Renal cortical epithelial cell (primary cell): ENCODE results near the gene PSMB9. TPM values are rescaled to one million over a fixed set of nuclear protein-coding genes. Genes with fewer than 3 reads are reported as not detected.
"Not testable (repeated sequence)": the region's sequence is repeated elsewhere in the genome, so short reads cannot be mapped to it uniquely, and the experiment has no call there.

ENCODE experiments used
- DNase-seq: peaks from one replicate; pipeline ENCODE4 v3.0.0-alpha.2; 2011; ENCODE audit warnings: low read depth
- total RNA-seq: library from RNA; depleted of rRNA; stranded (reverse); fragments of >200 nt; gene quantifications from 2 replicates; pipeline ENCODE4 v1.2.3, GENCODE V29; 2014

Gene PSMB9
- total RNA-seq = 8.3 and 52.1 TPM in 2 replicates

- DNase-seq = peak; percentile 84
These were observed at the start of gene PSMB9, which contains the start of gene TAP1 for GRCh38 chr6:32853541-32854375. Gene PSMB9, plus strand, starts transcription at chr6:32854192. Its CDS starts 38 bp downstream, at chr6:32854230. Gene TAP1, minus strand, starts transcription at chr6:32853704. Its CDS starts 68 bp downstream, at chr6:32853636.

- DNase-seq = not testable (repeated sequence)
These were observed 48.6 kb upstream of the PSMB9 start for GRCh38 chr6:32805404-32805803.

GRCh38 chr6:32807020-32807580 is 46.9 kb upstream of the PSMB9 start:
- DNase-seq = no peak

DNA sequence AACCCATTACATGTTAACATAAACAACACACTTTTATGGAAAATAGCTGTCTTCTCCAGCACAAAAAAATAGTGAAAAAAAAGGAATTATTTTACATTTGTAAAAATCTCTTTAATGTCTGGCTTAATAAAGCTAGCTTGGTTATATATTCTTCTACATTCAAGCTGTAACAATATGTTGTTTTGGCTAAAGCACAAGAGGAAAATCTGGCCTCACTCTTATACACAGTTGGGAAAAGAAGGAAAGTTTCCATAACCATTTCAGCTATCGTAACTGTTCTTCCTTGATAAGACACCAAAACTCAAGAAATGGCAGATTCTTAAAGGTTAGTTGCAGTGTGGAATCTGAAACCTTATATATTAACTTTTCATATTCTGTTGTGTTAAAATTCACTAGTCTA is 44.8 kb upstream of the PSMB9 start:
- DNase-seq = no peak

DNA sequence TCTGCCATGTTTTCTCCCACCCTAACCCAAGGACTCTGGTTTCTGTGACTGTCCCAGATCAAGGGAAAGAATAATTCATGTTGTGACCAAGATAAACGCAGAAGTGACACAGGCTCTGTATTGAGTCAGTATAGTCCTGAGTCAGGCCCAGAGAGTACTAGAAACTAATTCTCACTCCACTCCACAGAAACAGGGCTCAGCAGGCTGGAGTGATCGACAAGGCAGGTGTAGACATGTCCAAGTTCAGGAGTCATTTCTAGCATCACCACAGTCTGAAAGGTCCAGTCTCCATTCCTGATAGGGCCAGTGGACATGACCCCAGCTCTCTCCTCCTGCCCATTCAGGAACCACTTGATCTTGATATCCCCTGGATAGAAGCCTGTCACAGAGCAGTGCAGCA is 39.8 kb upstream of the PSMB9 start:
- no peak for DNase-seq

- peak; percentile 9 for DNase-seq
These were observed 38.9 kb upstream of the PSMB9 start for GRCh38 chr6:32815115-32815514.

- DNase-seq = no peak
These were observed 38.0 kb upstream of the PSMB9 start for GRCh38 chr6:32815996-32816395.

DNA sequence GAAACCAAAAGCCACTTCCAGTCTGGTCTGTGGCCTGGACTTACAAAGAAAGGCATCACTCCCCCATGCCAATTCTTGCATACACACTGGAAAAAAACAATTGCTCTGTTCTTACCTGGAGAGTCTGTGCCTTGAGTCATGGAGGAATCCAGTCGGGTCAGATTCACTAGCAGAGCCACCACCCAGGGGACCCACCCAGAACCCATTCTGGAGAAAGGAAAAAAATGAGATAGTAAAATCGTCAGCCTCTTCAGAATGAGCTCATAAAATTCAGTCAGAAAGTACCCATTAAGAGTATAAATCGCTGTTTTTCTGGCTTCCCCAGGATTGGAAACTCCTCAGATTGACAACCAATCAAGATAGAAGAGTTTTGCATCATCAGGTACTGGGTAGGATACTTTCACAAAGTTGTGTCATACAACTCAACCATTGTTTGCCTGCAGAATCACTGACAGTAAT is 37.2 kb upstream of the PSMB9 start, which contains the start of gene HLA-DOB:
Gene HLA-DOB, minus strand, starts transcription at position 257 of the 459 bp plus-strand sequence. Its CDS starts 51 bp downstream, at position 206.
- DNase-seq = peak; percentile 72

DNA sequence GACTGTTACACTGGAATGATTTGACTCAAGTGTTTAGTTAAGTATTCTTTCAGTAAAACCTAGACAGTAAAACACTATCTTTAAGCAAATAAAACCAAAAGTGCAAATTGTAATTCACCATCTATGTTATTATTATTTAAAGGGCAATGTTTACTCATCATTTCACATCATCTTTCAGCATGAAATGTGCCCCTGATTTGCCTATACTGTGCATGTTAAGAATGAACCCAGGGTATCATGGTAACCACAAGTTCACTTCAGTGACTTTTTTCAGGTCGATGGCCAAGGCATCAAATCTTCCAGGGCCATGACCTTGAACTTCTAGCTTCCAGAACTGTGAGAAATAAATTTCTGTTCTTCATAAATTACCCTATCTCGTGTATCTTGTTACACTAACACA is 35.1 kb upstream of the PSMB9 start:
- no peak for DNase-seq

GRCh38 chr6:32819729-32820128 is 34.3 kb upstream of the PSMB9 start:
- peak; percentile 99 for DNase-seq

DNA sequence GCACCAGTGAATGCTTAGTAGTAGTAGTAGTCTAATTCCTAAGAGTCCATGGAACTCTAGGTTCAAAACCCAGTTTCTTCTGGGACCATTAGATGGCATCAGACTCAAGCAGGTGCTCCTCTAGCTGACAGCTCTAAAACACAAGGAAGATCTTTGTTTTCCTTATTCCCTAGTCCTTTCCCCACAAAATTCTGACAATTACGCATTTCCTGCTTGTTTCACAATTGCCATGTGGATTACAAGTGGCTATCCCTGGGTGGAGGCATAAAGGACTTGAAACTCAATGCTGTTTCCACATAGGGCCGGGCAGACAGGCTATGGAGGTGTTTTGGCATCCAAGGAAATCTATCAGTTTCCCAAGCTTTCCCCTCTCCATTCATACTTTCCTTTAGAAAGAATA is 28.0 kb upstream of the PSMB9 start:
- peak; percentile 64 for DNase-seq

- no peak for DNase-seq
These were observed 27.0 kb upstream of the PSMB9 start for GRCh38 chr6:32827025-32827424.

DNA sequence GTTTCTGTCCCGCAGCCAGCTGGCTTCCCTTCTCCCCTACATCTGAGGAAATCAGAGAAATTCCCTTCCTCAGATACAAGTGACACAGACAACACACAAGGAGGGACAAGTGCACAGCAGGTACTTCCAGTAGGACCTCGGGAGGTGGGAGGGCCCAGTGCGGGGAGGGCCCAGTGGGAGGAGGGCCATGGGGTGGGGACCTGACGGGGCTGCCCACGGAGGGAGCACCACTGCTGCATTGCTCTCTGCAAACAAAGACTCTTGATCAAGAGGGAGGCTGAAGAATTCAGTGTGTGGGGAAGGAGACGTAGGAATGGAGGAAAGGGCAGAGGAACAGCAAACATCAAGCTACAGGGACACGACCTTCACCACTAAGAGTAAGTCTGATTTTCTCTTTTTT is 24.5 kb upstream of the PSMB9 start:
- DNase-seq = no peak

GRCh38 chr6:32830017-32830416 is 24.0 kb upstream of the PSMB9 start:
- DNase-seq = no peak

- DNase-seq = no peak
These were observed 23.1 kb upstream of the PSMB9 start for GRCh38 chr6:32830936-32831335.

- DNase-seq = no peak
These were observed 21.5 kb upstream of the PSMB9 start for GRCh38 chr6:32832535-32832934.

- no peak for DNase-seq
These were observed 20.3 kb upstream of the PSMB9 start for GRCh38 chr6:32833664-32834063.

- DNase-seq = no peak
These were observed 18.7 kb upstream of the PSMB9 start for GRCh38 chr6:32835167-32835893.

DNA sequence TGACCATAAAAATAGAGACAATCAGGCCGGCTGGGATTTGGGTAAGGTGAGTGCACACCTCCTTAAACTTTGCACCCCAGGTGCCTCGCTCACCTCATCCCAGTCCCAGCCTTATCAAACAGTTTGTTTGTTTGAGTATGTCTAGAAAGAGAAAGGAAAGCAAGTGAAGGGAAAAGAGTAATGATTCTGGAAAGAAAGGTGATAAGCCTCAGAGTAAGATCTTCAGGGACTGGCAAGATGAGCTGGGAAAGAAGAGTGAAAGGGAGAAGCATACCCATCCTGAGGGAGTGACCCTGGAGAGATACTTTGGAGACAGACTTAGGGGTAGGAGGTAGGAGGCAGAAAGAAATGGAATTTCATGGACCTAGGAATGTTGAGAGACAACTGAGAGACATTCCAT is 17.1 kb upstream of the PSMB9 start:
- DNase-seq = no peak

GRCh38 chr6:32837651-32838113 is 16.3 kb upstream of the PSMB9 start:
- DNase-seq = no peak

GRCh38 chr6:32838114-32838958 is 15.7 kb upstream of the PSMB9 start, which contains the start of gene TAP2:
Gene TAP2, minus strand, starts transcription at chr6:32838739. Its CDS starts 506 bp downstream, at chr6:32838233.
- peak; percentile 73 for DNase-seq
